ENCODE data around the gene XYLT1. TPM values are rescaled to one million over a fixed set of nuclear protein-coding genes. Genes with fewer than 3 reads are reported as not detected.

The XYLT1 gene
- total and polyA plus RNA-seq, 2 of the 13 experiments (the other 11 are each of a cell fraction or from before 2014, with no cell fraction given): not detected

DNA sequence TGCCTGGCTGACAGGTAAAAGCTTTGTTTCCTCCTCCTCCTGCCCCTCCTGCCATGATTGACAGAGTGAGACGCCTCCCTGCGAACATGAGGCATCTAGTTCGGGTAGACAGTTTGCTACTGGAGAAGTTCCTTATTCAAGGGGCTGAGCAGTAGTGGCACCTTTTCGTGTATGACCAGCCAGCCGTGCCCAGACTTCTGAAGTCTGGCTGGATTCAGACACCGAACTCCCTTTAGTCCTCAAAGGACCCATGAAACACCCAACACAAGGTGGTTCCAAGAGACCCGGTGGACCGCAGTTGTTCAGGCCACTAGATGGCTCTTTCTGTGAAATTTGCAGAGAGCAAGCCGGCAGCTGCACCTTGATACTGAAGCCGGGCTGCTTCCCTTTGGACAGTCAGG lies 192.8 kb downstream of the XYLT1 start:
- Histone ChIP-seq H3K9ac (ENCODE audit: insufficient read depth, low read depth, low read length) (no peak overlapping the region), H3K27me3 (ENCODE audit: control insufficient read depth in 1 of 2, insufficient read depth in 2 of 2, low read length in 2 of 2) (peaks cover 0 to 4% of the 10 kb centered on the region in 2 experiments; a peak in 1 of 5 replicates), H3K79me2 (ENCODE audit: insufficient read depth, low read length) (no peaks in the 10 kb centered on the region), H3K9me3 (ENCODE audit: low read length) (no peaks in the 10 kb centered on the region), H3K4me1 (ENCODE audit: insufficient read depth, low read length) (peaks cover 17% of the 10 kb centered on the region), H3K4me3 (replicated peaks in 1 of 3; ENCODE audit: insufficient read depth in 1 of 3, low read depth in 2 of 3, low read length in 3 of 3) (no peak overlapping the region), H4K20me1 (ENCODE audit: insufficient read depth, low read length) (no peaks in the 10 kb centered on the region), H3K4me2 (ENCODE audit: low read depth, low read length) (no peak overlapping the region), H3K27ac (ENCODE audit: extremely low read length, insufficient read depth, low read length) (no peak overlapping the region), H2AFZ (ENCODE audit: low read length) (no peak overlapping the region), H3K36me3 (replicated peaks in 1 of 2; ENCODE audit: control insufficient read depth in 1 of 2, insufficient read depth in 2 of 2, low read length in 2 of 2) (no peaks in the 10 kb centered on the region)
- 21% methylated on average over 10 of the region's 10 CpGs for WGBS (ENCODE audit: low lambda C conversion rate)
- no peak for TF ChIP-seq ZNF670 (CRISPR knock-in tag; IDR thresholded peaks at IDR 0.05; ENCODE audit: borderline replicate concordance)
- TF ChIP-seq RAD21 (CRISPR knock-in tag; IDR thresholded peaks at IDR 0.05): peak; percentile 48; the same call in 1 of the 2 replicates
- TF ChIP-seq, protein P1, sequence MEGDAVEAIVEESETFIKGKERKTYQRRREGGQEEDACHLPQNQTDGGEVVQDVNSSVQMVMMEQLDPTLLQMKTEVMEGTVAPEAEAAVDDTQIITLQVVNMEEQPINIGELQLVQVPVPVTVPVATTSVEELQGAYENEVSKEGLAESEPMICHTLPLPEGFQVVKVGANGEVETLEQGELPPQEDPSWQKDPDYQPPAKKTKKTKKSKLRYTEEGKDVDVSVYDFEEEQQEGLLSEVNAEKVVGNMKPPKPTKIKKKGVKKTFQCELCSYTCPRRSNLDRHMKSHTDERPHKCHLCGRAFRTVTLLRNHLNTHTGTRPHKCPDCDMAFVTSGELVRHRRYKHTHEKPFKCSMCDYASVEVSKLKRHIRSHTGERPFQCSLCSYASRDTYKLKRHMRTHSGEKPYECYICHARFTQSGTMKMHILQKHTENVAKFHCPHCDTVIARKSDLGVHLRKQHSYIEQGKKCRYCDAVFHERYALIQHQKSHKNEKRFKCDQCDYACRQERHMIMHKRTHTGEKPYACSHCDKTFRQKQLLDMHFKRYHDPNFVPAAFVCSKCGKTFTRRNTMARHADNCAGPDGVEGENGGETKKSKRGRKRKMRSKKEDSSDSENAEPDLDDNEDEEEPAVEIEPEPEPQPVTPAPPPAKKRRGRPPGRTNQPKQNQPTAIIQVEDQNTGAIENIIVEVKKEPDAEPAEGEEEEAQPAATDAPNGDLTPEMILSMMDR (CRISPR knock-in tag; IDR thresholded peaks at IDR 0.05): peak; percentile 63
- TF ChIP-seq ZNF572 (CRISPR knock-in tag; IDR thresholded peaks at IDR 0.05): no peak
- TF ChIP-seq STAT5B (CRISPR knock-in tag; IDR thresholded peaks at IDR 0.05): no peak
- 0 out of 2 replicates have a peak, but pooled peaks have one; percentile 38 for TF ChIP-seq ZNF557 (CRISPR knock-in tag; IDR thresholded peaks at IDR 0.05)
- TF ChIP-seq STAG1 (CRISPR knock-in tag; IDR thresholded peaks at IDR 0.05): peak; percentile 51
- TF ChIP-seq XRCC5 (optimal IDR thresholded peaks at IDR 0.05; ENCODE audit: low read length): peak; percentile 30
- no peak for TF ChIP-seq ARID2 (CRISPR knock-in tag; IDR thresholded peaks at IDR 0.05; ENCODE audit: borderline replicate concordance)
- no peak for TF ChIP-seq TCF7L2 (IDR thresholded peaks at IDR 0.05; ENCODE audit: low read depth, low read length)
- TF ChIP-seq SMC3 (IDR thresholded peaks at IDR 0.05; ENCODE audit: low read length): peak; percentile 58
- TF ChIP-seq, protein P2, sequence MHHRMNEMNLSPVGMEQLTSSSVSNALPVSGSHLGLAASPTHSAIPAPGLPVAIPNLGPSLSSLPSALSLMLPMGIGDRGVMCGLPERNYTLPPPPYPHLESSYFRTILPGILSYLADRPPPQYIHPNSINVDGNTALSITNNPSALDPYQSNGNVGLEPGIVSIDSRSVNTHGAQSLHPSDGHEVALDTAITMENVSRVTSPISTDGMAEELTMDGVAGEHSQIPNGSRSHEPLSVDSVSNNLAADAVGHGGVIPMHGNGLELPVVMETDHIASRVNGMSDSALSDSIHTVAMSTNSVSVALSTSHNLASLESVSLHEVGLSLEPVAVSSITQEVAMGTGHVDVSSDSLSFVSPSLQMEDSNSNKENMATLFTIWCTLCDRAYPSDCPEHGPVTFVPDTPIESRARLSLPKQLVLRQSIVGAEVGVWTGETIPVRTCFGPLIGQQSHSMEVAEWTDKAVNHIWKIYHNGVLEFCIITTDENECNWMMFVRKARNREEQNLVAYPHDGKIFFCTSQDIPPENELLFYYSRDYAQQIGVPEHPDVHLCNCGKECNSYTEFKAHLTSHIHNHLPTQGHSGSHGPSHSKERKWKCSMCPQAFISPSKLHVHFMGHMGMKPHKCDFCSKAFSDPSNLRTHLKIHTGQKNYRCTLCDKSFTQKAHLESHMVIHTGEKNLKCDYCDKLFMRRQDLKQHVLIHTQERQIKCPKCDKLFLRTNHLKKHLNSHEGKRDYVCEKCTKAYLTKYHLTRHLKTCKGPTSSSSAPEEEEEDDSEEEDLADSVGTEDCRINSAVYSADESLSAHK (CRISPR knock-in tag; IDR thresholded peaks at IDR 0.05; ENCODE audit: borderline replicate concordance): no peak
- no peak for TF ChIP-seq UBTF (CRISPR knock-in tag; IDR thresholded peaks at IDR 0.05)
- TF ChIP-seq IRF2 (CRISPR knock-in tag; IDR thresholded peaks at IDR 0.05): 0 out of 2 replicates have a peak, but pooled peaks have one; percentile 31
- in situ Hi-C loops (cut with HindIII; ENCODE audit: extremely low pct_ligation_motif_present, low pct_unique_long_range_greater_than_20kb) (loop anchor here (10.0 kb wide), 1 partner anchor 187 kb away; no protein-coding TSS in a partner anchor), intact Hi-C loops (cut with micrococcal nuclease; ENCODE audit: unreplicated experiment) (no loop called here)
- FAIRE-seq (peak; percentile 87), DNase-seq (ENCODE audit: low spot score) (peak; percentile 38), ATAC-seq (peak; percentile 81)
- ChIA-PET CTCF (ENCODE audit: low intra/inter-chr PET ratio, low total read pairs) (no interaction called here), POLR2A (no interaction called here)
- BruUV-seq (replicated peaks): no TSS peak

All from HepG2 (cell line).